ENCODE measurements around the gene KCNJ11.
"Not testable (repeated sequence)": the region's sequence is repeated elsewhere in the genome, so short reads cannot be mapped to it uniquely, and the experiment has no call there.

The KCNJ11 gene

GRCh38 chr11:17388609-17389210 is at the start of gene KCNJ11:
KCNJ11 (minus strand) TSS chr11:17388659; CDS start chr11:17388091, 568 bp downstream.
- no peak for DNase-seq

- no peak for DNase-seq
These were observed 48.9 kb upstream of the KCNJ11 start for GRCh38 chr11:17437366-17437765.

- DNase-seq: no peak
These were observed 45.6 kb upstream of the KCNJ11 start for GRCh38 chr11:17434108-17434507.

- no peak for DNase-seq
These were observed 43.5 kb upstream of the KCNJ11 start for GRCh38 chr11:17432002-17432401.

- DNase-seq: no peak
These were observed 42.7 kb upstream of the KCNJ11 start for GRCh38 chr11:17431139-17431538.

- no peak for DNase-seq
These were observed 42.2 kb upstream of the KCNJ11 start for GRCh38 chr11:17430616-17431015.

GRCh38 chr11:17428925-17429324 is 40.5 kb upstream of the KCNJ11 start:
- DNase-seq: no peak

GRCh38 chr11:17428261-17428660 is 39.8 kb upstream of the KCNJ11 start:
- DNase-seq: no peak

GRCh38 chr11:17426233-17426632 is 37.8 kb upstream of the KCNJ11 start:
- DNase-seq: not testable (repeated sequence)

GRCh38 chr11:17423533-17424310 is 35.3 kb upstream of the KCNJ11 start:
- no peak for DNase-seq

GRCh38 chr11:17421781-17422180 is 33.3 kb upstream of the KCNJ11 start:
- DNase-seq: no peak

GRCh38 chr11:17418444-17419081 is 30.1 kb upstream of the KCNJ11 start:
- no peak for DNase-seq

- DNase-seq: no peak
These were observed 28.0 kb upstream of the KCNJ11 start for GRCh38 chr11:17416492-17416891.

GRCh38 chr11:17415523-17416104 is 27.2 kb upstream of the KCNJ11 start:
- DNase-seq: no peak

- DNase-seq: no peak
These were observed 26.5 kb upstream of the KCNJ11 start for GRCh38 chr11:17414992-17415391.

GRCh38 chr11:17414317-17414737 is 25.9 kb upstream of the KCNJ11 start:
- no peak for DNase-seq

- DNase-seq: no peak
These were observed 25.2 kb upstream of the KCNJ11 start for GRCh38 chr11:17413414-17414316.

GRCh38 chr11:17412488-17413180 is 24.2 kb upstream of the KCNJ11 start:
- DNase-seq: no peak

GRCh38 chr11:17411418-17411817 is 23.0 kb upstream of the KCNJ11 start:
- DNase-seq: no peak

- no peak for DNase-seq
These were observed 22.3 kb upstream of the KCNJ11 start for GRCh38 chr11:17410606-17411379.

- DNase-seq: no peak
These were observed 20.2 kb upstream of the KCNJ11 start for GRCh38 chr11:17408641-17409040.
